HG03342 (cell line): ENCODE data around the gene CHD1.

ENCODE experiments used
- ATAC-seq: cut with Tn5 transposase; IDR thresholded peaks from one replicate; pipeline ENCODE4 v1.9.1; 2021; ENCODE audit warnings: mild to moderate bottlenecking, moderate library complexity; ENCODE audit not compliant: unreplicated experiment

The CHD1 gene

GRCh38 chr5:98825582-98826375, 103.0 kb downstream of the CHD1 start:
- ATAC-seq = no peak

DNA sequence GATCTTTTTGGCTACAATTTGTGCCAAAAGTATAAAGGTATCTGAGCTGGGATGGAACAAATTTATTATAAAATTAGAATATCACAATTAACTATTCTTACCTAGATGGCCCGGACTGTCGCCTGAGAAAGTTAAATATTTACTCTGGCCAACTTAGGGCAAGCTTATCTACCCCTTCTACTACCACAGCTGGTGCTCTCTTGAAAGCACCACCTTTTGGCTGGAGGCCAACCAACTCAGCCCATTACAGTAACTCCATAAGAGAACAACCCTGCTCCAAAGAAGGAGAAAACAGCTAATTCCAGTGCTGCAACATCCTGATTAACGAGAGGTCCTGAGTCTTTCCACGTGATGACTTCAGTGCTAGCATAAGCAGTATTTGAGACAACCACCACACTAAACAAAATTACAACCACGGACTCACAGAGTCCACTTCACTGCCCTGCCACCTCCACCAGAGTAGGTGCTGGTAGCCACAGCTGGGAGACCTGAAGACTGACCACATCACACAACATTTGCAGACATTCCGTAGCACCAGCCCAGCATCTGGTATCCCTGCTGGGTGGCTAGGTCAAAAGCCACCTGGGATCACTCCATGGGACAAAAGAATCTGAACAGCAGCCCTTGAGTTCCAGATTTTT, 112.1 kb downstream of the CHD1 start:
- ATAC-seq = no peak

DNA sequence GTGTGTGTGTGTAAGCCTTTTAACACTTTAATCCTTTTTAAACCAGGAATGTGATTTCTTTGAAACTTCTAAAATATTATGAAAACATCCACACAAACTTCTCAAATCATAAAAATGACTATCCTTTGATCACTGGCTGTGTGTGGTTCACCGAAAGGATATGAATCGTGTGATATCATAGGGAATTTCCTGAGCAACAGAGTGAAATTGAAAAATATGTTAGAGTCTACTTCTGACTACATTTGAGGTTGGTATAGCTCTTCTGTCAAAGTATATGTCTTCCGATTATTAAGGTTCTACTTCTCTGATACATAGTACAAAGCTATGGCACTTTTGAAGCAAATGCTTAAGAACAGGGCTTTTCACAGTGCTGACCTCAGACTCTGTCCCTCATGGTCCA, 115.1 kb downstream of the CHD1 start:
- no peak for ATAC-seq

DNA sequence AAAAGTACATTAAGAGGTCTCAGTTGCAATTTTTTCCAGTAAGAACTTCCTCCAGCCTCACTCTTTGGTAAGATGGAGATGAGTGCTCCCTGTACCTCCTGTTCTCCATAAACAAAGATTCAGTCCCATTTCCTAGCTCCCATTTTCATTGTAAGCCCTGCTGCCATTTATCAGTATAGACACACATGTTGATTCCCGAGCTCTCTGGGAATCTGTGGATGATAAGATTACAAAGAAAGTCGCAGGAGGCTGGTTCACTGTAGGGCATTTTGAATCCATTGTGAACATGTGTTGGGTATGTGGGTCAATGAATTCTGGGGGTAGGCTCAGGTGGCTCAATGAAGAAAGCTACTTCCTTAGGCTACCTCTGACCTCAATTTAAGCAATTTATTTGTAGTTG, 118.6 kb downstream of the CHD1 start:
- no peak for ATAC-seq

- ATAC-seq = no peak
Measured at GRCh38 chr5:98807806-98808205, 121.0 kb downstream of the CHD1 start.

DNA sequence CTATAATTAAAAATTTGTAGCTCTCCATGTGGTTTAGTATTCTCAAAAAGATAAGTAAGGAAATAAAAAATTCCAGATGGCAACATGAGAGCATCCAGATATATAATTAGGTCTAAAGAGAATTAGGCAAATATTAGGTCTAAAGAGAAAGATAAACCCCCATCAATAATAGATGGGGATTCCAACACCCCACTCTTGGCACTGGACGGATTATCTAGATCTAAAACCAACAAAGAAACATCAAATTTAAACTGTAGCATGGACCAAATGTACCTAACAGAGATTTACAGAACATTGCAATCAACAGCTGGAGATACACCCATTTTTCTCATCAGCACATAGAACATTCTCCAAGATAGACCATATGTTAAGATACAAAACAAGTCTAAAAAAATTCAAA, 123.7 kb downstream of the CHD1 start:
- no peak for ATAC-seq

GRCh38 chr5:98804066-98804465, 124.7 kb downstream of the CHD1 start:
- ATAC-seq = no peak
